MM.1S (cell line): Measurements from ENCODE around the gene MRPL19.

Experiments
- CTCF ChIP-seq: fragments of 300-600 bp; sonication (generic); IDR thresholded peaks from 2 replicates; pipeline ENCODE4 v1.5.1; 2016; ENCODE audit warnings: antibody characterized with exemption, low read length, mixed read lengths
- EZH2phosphoT487 ChIP-seq: fragments of 300-600 bp; sonication (generic); IDR thresholded peaks from 2 replicates; pipeline ENCODE4 v1.6.1; 2018; ENCODE audit warnings: antibody characterized with exemption, low read length

- TF ChIP-seq CTCF: peak; percentile 33
- no peak for TF ChIP-seq EZH2phosphoT487
Observed at GRCh38 chr2:75710577-75711253, 64.1 kb downstream of the MRPL19 start, which contains the start of gene GCFC2.
